Gastrocnemius medialis (tissue), 4 donors: ENCODE measurements around the gene DRGX. TPM values are rescaled to one million over a fixed set of nuclear protein-coding genes. Genes with fewer than 3 reads are reported as not detected.

Experiments used
- ATAC-seq, 2 donors: fragments of 150-250 bp; one replicate each; pipeline ENCODE4 v1.9.1; 2016
- DNase-seq, 2 donors: peaks; one replicate each; pipeline ENCODE4 v3.0.0-alpha.2; 2019
- H3K27ac ChIP-seq, 4 donors: fragments of 200-600 bp; sonication (generic); 1 replicate in 1 of 4; 2 replicates in 3 of 4; pipeline ENCODE4 v1.5.1; 2016 to 2018; ENCODE audit warnings: mild to moderate bottlenecking in 2 of 4, moderate library complexity in 1 of 4
- H3K27me3 ChIP-seq, 3 donors: fragments of 200-600 bp; sonication (generic) in 2 of 3; 1 replicate in 1 of 3; 2 replicates in 2 of 3; pipeline versions ENCODE4 v1.5.1 to v1.6.0; 2016 to 2019; ENCODE audit warnings: mild to moderate bottlenecking in 1 of 3, moderate library complexity in 1 of 3
- H3K36me3 ChIP-seq, 2 donors: fragments of 200-600 bp; sonication (generic) in 1 of 2; one replicate each; pipeline ENCODE4 v1.5.1; 2017 to 2018
- H3K4me1 ChIP-seq, 2 donors: fragments of 200-600 bp; sonication (generic) in 1 of 2; one replicate each; pipeline ENCODE4 v1.5.1; 2016 to 2017; ENCODE audit warnings: mild to moderate bottlenecking in 2 of 2
- H3K4me3 ChIP-seq, 4 donors: fragments of 200-600 bp; sonication (generic) in 3 of 4; 1 replicate in 1 of 4; 2 replicates in 3 of 4; pipeline ENCODE4 v1.5.1; 2016 to 2019; ENCODE audit warnings: mild to moderate bottlenecking in 2 of 4
- H3K9me3 ChIP-seq, 3 donors: fragments of 200-600 bp; sonication (generic) in 2 of 3; 1 replicate in 1 of 3; 2 replicates in 2 of 3; pipeline ENCODE4 v1.5.1; 2016 to 2019
- CTCF ChIP-seq, 5 experiments: fragments of 450-650 bp in 3 of 5; fragments of 200-600 bp in 2 of 5; sonication (generic) in 2 of 5; IDR thresholded peaks in 4 of 5; conservative IDR thresholded peaks in 1 of 5; 1 replicate in 4 of 5; 2 replicates in 1 of 5; pipeline ENCODE4 v1.5.1; 2016 to 2019; ENCODE audit warnings: antibody characterized with exemption in 5 of 5, mild to moderate bottlenecking in 3 of 5, moderate library complexity in 3 of 5
- POLR2A ChIP-seq, 2 donors: fragments of 450-650 bp; IDR thresholded peaks; one replicate each; pipeline ENCODE4 v1.6.1; 2017; ENCODE audit warnings: antibody characterized with exemption in 2 of 2, mild to moderate bottlenecking in 2 of 2, moderate library complexity in 2 of 2
- in situ Hi-C, 4 donors: fragments of 200-750 bp; cut with MboI; loops; one replicate each; pipeline versions ENCODE4 v1.15.0 to v1.8.0; 2017; ENCODE audit warnings: low sequenced_read_pairs in 4 of 4
- intact Hi-C: fragments of 100-400 bp; cut with DNase I; formaldehyde crosslinking; loops from one replicate; pipeline ENCODE4 v1.15.1; 2023; ENCODE audit warnings: low total_unique reads
- total RNA-seq, 4 donors: library from RNA; depleted of rRNA; stranded (reverse); fragments of >200 nt; gene quantifications; one replicate each; pipeline versions ENCODE4 v1.1.0 to v1.2.3, GENCODE V29; 2016

The DRGX gene
- total RNA-seq, 4 donors from 2014 or later = not detected

GRCh38 chr10:49373361-49373760 is 22.5 kb downstream of the DRGX start:
- H3K27ac ChIP-seq = no peak overlapping the region
- in situ Hi-C loops = loop anchor here in 1 of 4 donors (25.0 kb wide), 1 partner anchor 386 kb away; no protein-coding TSS in a partner anchor
- intact Hi-C loops = no loop called here
- ATAC-seq (no peak), DNase-seq (no peak)
- no peak overlapping the region for H3K4me3 ChIP-seq
- H3K9me3 ChIP-seq = no peaks in the 10 kb centered on the region
- H3K36me3 ChIP-seq = no peaks in the 10 kb centered on the region
- no peak for TF ChIP-seq CTCF (IDR thresholded peaks at IDR 0.05 in 4 of 5, conservative IDR thresholded peaks at IDR 0.05 in 1 of 5)
- no peak for TF ChIP-seq POLR2A (IDR thresholded peaks at IDR 0.05)
- H3K27me3 ChIP-seq = no peaks in the 10 kb centered on the region
- no peaks in the 10 kb centered on the region for H3K4me1 ChIP-seq

- in situ Hi-C loops = loop anchor here in 1 of 4 donors (25.0 kb wide), 1 partner anchor 385 kb away; no protein-coding TSS in a partner anchor
- Histone ChIP-seq H3K36me3 (no peaks in the 10 kb centered on the region), H3K4me3 (no peak overlapping the region), H3K9me3 (no peaks in the 10 kb centered on the region), H3K27me3 (no peaks in the 10 kb centered on the region), H3K27ac (no peak overlapping the region), H3K4me1 (no peaks in the 10 kb centered on the region)
- intact Hi-C loops = no loop called here
- TF ChIP-seq POLR2A (IDR thresholded peaks at IDR 0.05) (no peak), CTCF (IDR thresholded peaks at IDR 0.05 in 4 of 5, conservative IDR thresholded peaks at IDR 0.05 in 1 of 5) (no peak)
- DNase-seq = no peak
- no peak for ATAC-seq
Observed at GRCh38 chr10:49371967-49372366, 23.9 kb downstream of the DRGX start.

GRCh38 chr10:49370326-49371100 is 25.4 kb downstream of the DRGX start:
- H3K27ac ChIP-seq = no peak overlapping the region
- intact Hi-C loops (no loop called here), in situ Hi-C loops (loop anchor here in 1 of 4 donors (25.0 kb wide), 1 partner anchor 383 kb away; no protein-coding TSS in a partner anchor)
- H3K4me1 ChIP-seq = no peaks in the 10 kb centered on the region
- H3K27me3 ChIP-seq = no peaks in the 10 kb centered on the region
- ATAC-seq (no peak), DNase-seq (no peak)
- no peak overlapping the region for H3K4me3 ChIP-seq
- no peak for TF ChIP-seq CTCF (IDR thresholded peaks at IDR 0.05 in 4 of 5, conservative IDR thresholded peaks at IDR 0.05 in 1 of 5)
- no peaks in the 10 kb centered on the region for H3K36me3 ChIP-seq
- H3K9me3 ChIP-seq = no peaks in the 10 kb centered on the region

DNA sequence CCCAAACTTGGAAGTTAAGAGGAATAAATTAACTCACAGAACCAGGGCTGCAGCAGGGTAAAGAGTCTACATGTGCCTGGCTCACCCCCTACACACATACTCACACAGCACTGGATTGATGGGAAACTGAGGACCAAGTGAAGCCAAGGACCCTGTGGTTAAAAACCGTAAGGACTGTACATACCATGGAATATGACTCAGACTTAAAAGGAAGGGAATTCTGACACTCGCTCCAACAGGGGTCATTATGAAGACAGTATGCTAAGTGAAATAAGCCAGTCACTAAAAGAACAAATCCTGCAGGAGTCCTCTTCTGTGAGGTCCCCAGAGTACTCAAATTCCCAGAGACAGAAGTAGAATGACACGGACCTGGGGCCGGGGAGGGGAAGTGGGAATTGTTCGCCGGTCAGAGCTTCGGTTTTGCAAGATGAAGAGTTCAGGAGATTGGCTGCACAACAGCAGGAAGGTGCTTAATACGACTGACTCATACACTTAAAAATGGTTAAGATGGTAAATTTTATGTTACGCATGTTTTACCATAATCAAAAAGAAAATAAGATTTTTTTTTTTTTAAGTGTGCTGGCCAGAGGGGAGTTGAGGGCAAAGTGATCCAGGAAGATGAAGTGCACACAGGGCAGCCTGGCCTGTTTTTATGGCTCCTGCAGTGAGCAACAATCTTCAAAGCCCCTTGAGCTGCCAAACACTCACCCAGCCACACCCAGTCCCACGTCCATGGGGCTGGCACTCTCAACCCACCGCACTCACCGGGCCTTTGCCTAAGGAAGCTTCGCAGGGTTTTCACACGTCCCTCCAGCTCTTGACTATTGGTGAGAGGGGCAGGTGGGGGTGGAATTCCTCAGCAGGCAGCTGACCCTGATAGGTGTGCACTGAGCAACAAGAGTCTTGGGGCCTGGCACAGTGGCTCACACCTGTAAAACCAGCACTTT is 26.4 kb downstream of the DRGX start:
- Histone ChIP-seq H3K4me1 (no peaks in the 10 kb centered on the region), H3K36me3 (no peaks in the 10 kb centered on the region), H3K27ac (no peak overlapping the region), H3K27me3 (no peaks in the 10 kb centered on the region), H3K4me3 (no peak overlapping the region), H3K9me3 (no peaks in the 10 kb centered on the region)
- TF ChIP-seq POLR2A (IDR thresholded peaks at IDR 0.05) = no peak
- TF ChIP-seq CTCF (IDR thresholded peaks at IDR 0.05 in 4 of 5, conservative IDR thresholded peaks at IDR 0.05 in 1 of 5) = no peak
- ATAC-seq (no peak), DNase-seq (no peak)
- in situ Hi-C loops = loop anchor here in 1 of 4 donors (25.0 kb wide), 1 partner anchor 382 kb away; no protein-coding TSS in a partner anchor
- intact Hi-C loops = no loop called here
